Activated CD8-positive, alpha-beta memory T cell treated with anti-CD3 and anti-CD28 coated beads, Interleukin-2, amount 50 U/mL, for 1 hour (primary cell): ENCODE measurements around the gene KRT3.
A peak's percentile ranks its signal among the peaks of the same experiment; 100 is the strongest.
"Not testable (repeated sequence)": the region's sequence is repeated elsewhere in the genome, so short reads cannot be mapped to it uniquely, and the experiment has no call there.

Experiments used
- DNase-seq: peaks from one replicate; pipeline ENCODE4 v3.0.0-alpha.2; 2020; ENCODE audit errors: extremely low read depth

The KRT3 gene

DNA sequence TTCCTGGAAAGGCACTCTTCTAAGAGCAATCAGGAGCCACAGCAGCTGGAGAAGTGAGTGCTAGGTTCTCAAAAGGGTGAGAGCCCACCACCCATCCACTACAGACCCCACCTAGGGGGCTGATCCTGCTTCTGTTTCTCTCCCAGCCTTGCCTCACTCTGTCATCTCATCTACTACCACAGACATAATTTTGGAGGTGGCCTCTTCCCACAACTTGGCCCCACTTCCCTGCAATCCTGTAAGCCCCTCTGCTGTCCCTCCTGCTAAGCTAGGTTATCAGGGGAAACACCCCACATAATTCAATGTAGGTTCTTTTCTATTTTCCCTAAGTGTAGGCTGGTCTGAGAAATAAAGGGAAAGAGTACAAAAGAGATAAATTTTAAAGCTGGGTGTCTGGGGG lies 35.3 kb downstream of the KRT3 start:
- DNase-seq, result no peak

- no peak for DNase-seq
Measured at GRCh38 chr12:52759695-52760094, 36.2 kb downstream of the KRT3 start.

DNA sequence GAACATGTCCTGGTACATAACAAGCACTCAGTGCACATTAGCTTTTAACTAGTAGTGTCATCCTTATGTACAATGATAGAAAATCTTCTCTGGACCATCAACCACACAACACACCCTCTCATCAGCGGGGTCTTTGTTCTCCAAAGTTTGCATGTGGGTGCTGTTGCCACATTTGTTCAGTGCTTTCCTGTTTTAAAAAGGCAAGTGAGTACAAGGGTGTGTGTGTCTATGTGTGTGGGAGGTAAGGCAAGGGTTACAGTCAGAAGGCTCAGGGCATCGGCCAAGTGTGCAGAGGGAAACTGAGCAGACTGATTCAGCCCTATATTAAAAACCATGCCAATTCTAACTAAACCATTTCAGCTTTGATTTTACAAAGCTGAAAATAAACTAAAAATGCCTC lies 36.7 kb downstream of the KRT3 start:
- DNase-seq, result no peak

GRCh38 chr12:52757449-52758176 lies 38.3 kb downstream of the KRT3 start:
- DNase-seq, result no peak

- no peak for DNase-seq
Measured at GRCh38 chr12:52756281-52756960, 39.5 kb downstream of the KRT3 start.

GRCh38 chr12:52755533-52755932 lies 40.4 kb downstream of the KRT3 start:
- no peak for DNase-seq

GRCh38 chr12:52754135-52754534 lies 41.8 kb downstream of the KRT3 start:
- no peak for DNase-seq

- DNase-seq, result no peak
Measured at GRCh38 chr12:52753283-52753682, 42.6 kb downstream of the KRT3 start.

DNA sequence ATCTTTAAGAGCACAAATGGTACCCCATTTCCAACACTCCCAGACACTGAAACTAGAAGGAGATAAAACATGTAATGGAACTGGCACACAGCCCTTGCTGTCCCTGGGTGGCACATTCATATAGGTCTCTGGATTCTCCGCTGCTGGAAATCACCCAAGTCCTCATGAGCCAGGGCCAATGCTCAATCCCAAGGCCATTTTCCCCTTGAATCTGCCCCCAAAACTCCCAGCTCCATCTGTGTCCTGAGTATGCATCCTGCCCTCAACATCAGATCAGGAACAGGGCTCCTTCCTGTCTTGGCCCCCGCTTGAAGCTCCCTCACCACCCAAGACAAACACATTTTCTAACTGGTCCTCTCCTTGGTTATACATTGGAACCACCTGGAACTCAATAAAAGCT lies 43.4 kb downstream of the KRT3 start:
- no peak for DNase-seq

DNA sequence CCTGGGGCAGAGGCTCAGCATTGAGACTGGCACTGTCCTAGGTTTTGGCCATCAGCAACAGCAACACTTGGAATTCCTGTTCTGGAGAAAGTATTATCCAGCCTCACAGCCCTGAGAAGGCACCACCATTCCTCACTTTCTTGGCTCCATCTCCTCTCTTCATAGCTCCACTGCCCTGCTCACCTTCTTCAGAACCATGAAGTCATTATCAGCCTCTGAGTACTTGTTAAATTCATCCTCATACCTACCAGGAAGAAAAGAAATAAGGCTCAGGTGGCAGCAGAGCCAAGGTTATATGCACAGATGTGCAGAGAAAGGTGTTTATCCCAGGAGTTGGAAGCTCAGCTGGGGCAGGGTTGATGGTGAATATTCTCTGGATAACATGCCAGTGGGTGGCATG lies 44.1 kb downstream of the KRT3 start:
- DNase-seq, result no peak

DNA sequence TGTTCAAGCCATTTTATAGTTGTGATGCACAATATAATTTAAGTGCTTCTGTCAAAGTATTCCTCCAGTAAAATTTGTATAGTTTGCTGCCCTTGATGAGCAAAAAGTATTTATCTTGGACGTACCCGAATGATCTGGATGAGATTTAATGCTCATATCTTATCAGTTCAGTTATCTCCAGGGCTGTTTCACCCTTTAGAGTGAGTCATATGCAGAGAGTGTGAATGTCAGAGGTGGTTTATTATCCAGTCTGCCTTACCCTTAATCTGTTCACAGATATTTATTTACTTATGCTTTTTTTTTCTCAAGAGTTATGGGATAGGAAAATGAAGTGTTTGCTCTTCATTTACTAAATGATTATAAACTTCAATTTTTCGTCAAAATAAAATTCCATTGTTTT lies 45.4 kb downstream of the KRT3 start:
- DNase-seq, result not testable (repeated sequence)

- DNase-seq, result no peak
Measured at GRCh38 chr12:52749827-52750226, 46.1 kb downstream of the KRT3 start.

GRCh38 chr12:52748578-52748977 lies 47.3 kb downstream of the KRT3 start:
- no peak for DNase-seq

GRCh38 chr12:52745554-52745953 lies 50.4 kb downstream of the KRT3 start:
- DNase-seq, result no peak

DNA sequence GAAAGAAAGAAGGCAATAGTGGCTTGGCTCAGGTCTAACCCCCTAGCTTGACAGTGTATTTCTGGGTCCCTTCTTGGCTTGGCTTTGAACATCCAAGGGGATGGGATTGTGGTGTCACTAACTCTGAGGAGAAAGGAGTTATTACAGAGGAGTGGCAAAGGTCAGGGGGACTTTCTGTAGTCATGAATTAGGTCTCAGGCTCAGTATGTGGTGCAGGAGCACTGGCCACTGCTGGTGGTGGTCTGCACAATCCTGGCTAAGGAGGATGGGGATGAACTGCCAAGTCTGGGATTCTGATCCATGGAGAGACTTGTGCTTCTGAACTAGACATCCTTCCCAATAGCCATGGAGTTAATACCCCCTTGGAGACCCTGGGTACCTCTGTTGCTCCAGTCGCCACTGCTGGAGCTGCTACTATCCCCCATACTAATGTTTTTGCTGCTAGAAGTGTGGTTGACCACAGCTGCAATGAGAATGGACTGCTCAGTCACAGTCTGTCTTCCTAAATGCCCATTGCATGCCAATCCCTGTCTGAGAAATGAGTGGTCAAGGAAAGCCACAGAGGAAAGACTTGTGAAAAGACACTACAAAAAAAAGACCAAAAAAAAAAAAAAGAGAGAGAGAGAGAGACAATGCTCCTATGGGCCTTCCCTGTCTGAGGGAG lies 51.3 kb downstream of the KRT3 start:
- no peak for DNase-seq

- no peak for DNase-seq
Measured at GRCh38 chr12:52742822-52743457, 53.0 kb downstream of the KRT3 start.

DNA sequence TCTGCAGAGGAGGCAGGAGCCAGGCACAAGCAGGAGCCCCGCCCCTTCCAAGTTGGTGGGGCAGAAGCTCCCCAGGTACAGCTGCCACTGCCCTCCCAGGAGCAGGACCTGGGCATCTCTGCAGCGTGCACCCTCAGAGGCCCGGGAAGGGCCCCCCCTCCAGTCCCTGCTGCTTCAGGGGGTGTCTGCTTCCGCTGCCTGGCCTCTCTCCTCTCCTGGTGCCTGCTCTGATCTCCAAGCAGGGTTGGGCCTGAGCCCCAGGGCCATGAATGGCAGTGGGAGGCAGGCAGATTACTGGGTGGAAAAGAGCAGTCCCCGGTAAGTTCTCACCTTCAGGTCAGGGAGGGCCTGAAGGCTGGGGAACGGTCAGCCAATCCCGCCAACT lies 53.7 kb downstream of the KRT3 start:
- DNase-seq, result no peak

- peak; percentile 18 for DNase-seq
Measured at GRCh38 chr12:52741375-52742195, 54.3 kb downstream of the KRT3 start.

GRCh38 chr12:52740584-52740983 lies 55.3 kb downstream of the KRT3 start:
- no peak for DNase-seq

DNA sequence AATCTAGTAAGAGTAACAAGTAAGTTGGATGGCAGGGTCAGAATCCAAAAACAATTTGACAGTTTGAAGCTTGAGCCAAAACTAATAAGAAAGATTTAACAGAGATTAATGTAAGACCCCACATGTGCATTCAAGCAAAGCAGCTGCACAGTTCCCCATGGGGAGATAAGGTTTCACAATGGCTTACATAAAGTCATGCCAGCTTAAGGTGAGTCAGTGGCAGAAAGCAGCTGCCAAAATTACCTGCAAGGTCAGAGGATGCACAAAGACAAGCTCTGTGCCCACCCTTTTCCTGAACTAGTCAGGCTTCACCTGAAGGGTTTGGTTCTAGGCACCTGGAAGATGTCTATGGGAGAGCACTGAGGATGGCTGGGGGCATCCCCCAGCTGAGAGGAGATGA lies 56.0 kb downstream of the KRT3 start:
- no peak for DNase-seq
